HG02870 (cell line): Measurements from ENCODE around the gene SLC12A1.

Experiments
- ATAC-seq: cut with Tn5 transposase; IDR thresholded peaks from one replicate; pipeline ENCODE4 v1.9.1; 2021; ENCODE audit warnings: mild to moderate bottlenecking, moderate library complexity; ENCODE audit not compliant: unreplicated experiment

The SLC12A1 gene

GRCh38 chr15:48242015-48242414 is 35.9 kb downstream of the SLC12A1 start:
- no peak for ATAC-seq

- no peak for ATAC-seq
Observed at GRCh38 chr15:48242535-48242934, 36.4 kb downstream of the SLC12A1 start.

- no peak for ATAC-seq
Observed at GRCh38 chr15:48244921-48245320, 38.8 kb downstream of the SLC12A1 start.

GRCh38 chr15:48248414-48248813 is 42.3 kb downstream of the SLC12A1 start:
- ATAC-seq, result no peak

- peak; percentile 53 for ATAC-seq
Observed at GRCh38 chr15:48250640-48251076, 44.6 kb downstream of the SLC12A1 start.

GRCh38 chr15:48253172-48253571 is 47.1 kb downstream of the SLC12A1 start:
- ATAC-seq, result no peak

- no peak for ATAC-seq
Observed at GRCh38 chr15:48265135-48265534, 59.0 kb downstream of the SLC12A1 start.

GRCh38 chr15:48266024-48266689 is 60.1 kb downstream of the SLC12A1 start:
- no peak for ATAC-seq

- ATAC-seq, result no peak
Observed at GRCh38 chr15:48267766-48268165, 61.7 kb downstream of the SLC12A1 start.

- no peak for ATAC-seq
Observed at GRCh38 chr15:48273049-48273448, 66.9 kb downstream of the SLC12A1 start.

- no peak for ATAC-seq
Observed at GRCh38 chr15:48278666-48279065, 72.6 kb downstream of the SLC12A1 start.

- no peak for ATAC-seq
Observed at GRCh38 chr15:48279608-48280007, 73.5 kb downstream of the SLC12A1 start.

- ATAC-seq, result no peak
Observed at GRCh38 chr15:48281674-48282073, 75.6 kb downstream of the SLC12A1 start.

- no peak for ATAC-seq
Observed at GRCh38 chr15:48282216-48282615, 76.1 kb downstream of the SLC12A1 start.

- no peak for ATAC-seq
Observed at GRCh38 chr15:48283396-48284145, 77.5 kb downstream of the SLC12A1 start.

- peak; percentile 90 for ATAC-seq
Observed at GRCh38 chr15:48285329-48286214, 79.5 kb downstream of the SLC12A1 start.

- no peak for ATAC-seq
Observed at GRCh38 chr15:48289628-48290027, 83.5 kb downstream of the SLC12A1 start.

- ATAC-seq, result no peak
Observed at GRCh38 chr15:48292458-48292857, 86.4 kb downstream of the SLC12A1 start.

- ATAC-seq, result no peak
Observed at GRCh38 chr15:48297668-48298067, 91.6 kb downstream of the SLC12A1 start.

GRCh38 chr15:48298914-48299313 is 92.8 kb downstream of the SLC12A1 start:
- ATAC-seq, result no peak

GRCh38 chr15:48300038-48300437 is 93.9 kb downstream of the SLC12A1 start:
- no peak for ATAC-seq
